HG03521 (cell line): ENCODE data around the gene PEX5L.

Source experiments
- ATAC-seq: cut with Tn5 transposase; IDR thresholded peaks from one replicate; pipeline ENCODE4 v1.9.1; 2021; ENCODE audit warnings: mild to moderate bottlenecking, moderate library complexity; ENCODE audit not compliant: unreplicated experiment

Gene PEX5L

GRCh38 chr3:179957264-179957845 is 79.4 kb downstream of the PEX5L start:
- ATAC-seq, result no peak

- peak; percentile 93 for ATAC-seq
Measured at GRCh38 chr3:179956416-179956830, 80.3 kb downstream of the PEX5L start.

GRCh38 chr3:179955809-179956208 is 80.9 kb downstream of the PEX5L start:
- ATAC-seq, result no peak

DNA sequence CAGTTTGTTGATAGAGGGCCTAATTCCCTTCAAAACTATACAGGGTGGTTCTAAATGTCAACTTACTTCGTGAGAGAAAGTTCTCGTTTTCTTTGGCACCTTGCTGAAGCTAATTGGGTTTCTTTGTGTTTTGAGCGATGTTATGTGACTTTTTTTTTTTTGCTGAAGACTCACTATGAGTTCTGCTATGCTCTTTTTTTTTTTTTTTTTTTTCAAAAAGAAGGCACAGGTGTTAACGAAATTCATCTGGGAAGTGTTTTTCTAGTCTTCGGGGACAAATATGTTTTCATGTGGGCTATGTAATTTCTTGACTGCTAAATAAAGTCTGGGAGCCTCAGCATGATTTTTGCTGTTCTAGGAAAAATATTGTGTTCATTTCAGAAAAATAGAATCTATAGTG is 81.5 kb downstream of the PEX5L start:
- no peak for ATAC-seq

GRCh38 chr3:179953993-179954870 is 82.5 kb downstream of the PEX5L start:
- ATAC-seq, result no peak

DNA sequence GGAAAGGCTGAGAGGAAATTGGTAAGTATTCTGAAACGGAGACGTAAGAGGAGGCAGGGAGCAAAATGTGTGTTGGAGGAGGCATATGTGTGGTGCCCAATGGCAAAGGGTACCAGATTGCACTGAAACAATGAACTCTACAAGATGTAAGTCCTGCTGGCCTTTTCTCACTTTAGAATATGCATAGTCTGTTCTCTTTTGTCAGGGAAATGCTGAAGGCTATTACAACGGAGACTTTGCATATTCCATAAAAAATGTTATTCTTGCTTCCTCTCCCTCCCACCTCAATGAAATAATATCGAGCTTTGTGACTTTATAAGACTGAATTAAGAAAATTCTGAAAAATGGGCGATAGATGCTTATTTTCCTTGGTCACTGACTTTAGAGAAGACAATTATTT is 85.9 kb downstream of the PEX5L start:
- no peak for ATAC-seq

- ATAC-seq, result peak; percentile 19
Measured at GRCh38 chr3:179949869-179950268, 86.9 kb downstream of the PEX5L start.

GRCh38 chr3:179949412-179949811 is 87.3 kb downstream of the PEX5L start:
- ATAC-seq, result peak; percentile 75

GRCh38 chr3:179948740-179949139 is 88.0 kb downstream of the PEX5L start:
- no peak for ATAC-seq

DNA sequence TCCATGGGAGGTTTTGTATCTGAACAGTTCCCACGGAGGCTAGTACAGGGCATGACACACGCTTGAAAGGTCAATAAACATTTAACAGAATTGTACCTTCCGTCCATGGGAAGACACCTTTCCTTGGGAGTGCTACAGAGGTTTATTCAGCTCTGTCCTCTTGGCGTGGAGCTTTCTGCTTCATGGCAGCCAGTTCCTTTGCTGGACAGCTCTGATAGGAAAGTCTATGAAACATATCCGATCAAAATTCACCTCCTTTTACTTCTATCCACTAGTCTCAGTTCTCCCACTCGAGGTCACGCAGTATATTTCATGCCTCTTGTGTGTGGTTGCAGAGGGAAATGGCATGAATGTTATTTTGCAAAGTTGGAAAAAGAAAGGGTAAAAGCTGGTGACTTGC is 91.2 kb downstream of the PEX5L start:
- ATAC-seq, result no peak

- ATAC-seq, result no peak
Measured at GRCh38 chr3:179943117-179943880, 93.4 kb downstream of the PEX5L start.

DNA sequence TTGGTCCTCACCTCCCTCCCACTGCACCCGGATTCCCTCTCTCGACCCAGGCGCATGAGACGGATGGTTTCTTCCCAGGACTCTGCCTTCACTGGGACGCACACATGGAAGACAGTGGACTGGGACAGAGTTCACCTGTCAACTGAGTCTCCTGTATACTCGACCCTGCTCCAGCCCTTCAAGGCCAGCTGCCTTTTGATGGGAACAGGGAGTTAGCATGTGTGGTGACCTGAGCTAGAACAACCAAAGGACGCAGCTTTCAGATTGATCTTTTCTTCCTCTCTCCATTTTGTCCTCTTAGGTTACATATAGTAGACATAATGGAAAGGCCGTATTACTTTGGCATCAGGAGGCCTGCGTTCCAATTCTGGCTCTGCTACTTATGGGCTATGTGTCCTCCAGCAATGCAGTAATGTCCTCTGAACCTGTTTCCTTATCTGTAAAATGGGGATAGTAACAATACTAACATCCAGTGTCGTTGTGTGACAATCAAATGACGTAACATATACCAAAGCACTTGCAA is 94.1 kb downstream of the PEX5L start:
- ATAC-seq, result peak; percentile 15

DNA sequence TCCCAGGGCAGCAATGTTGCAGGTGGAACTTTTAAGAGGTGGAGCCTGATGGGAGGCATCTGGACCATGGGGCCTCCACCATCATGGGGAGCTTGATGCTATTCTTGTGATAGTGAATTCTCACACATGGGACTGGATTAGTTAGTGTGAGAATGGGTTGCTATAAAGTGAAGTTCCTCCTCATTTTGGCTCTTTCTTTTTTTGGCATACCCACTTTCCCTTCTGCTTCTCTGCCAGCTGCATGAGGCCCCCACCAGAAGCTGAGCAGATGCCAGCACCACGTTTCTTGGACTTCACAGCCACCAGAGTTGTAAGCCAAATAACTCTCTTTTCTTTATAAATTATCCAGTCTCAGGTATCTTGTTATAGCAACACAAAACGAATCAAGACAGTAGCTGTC is 101.0 kb downstream of the PEX5L start:
- ATAC-seq, result no peak

DNA sequence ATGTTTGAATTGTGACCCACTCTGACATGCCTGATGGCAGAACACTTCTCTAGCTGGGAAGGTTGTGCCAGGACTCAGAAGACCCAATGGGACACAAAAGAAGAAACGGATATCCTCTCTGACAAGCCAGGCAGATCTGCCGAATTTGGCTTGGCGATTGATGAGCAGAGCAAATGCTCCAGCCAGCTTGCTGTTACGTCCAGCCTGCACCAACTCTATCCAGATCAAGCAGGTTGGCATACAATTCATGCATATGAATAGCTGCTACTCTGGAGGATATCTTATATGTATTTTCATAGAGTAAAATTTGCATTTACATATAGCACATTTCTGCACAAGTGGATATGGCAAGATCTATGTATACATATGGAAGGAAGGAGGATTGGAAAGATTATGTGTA is 102.8 kb downstream of the PEX5L start:
- no peak for ATAC-seq

GRCh38 chr3:179933080-179933479 is 103.7 kb downstream of the PEX5L start:
- ATAC-seq, result no peak

DNA sequence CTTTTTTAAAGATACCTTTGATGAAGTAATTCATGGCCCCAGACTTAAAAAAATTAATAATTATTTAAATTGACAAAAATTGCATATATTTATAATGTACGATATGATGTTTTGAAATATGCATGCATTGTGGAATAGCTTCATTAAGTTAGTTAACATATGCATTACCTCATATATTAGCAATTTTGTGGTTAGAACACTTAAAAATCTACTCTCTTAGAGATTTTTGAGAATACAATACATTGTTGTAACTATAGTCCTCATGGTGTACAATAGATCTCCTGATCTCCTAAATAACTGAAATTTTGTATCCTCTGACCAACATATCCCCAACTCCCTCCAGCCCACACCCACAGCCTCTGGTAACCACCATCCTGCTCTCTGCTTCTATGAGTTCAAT is 104.1 kb downstream of the PEX5L start:
- ATAC-seq, result no peak

GRCh38 chr3:179929091-179929529 is 107.6 kb downstream of the PEX5L start:
- ATAC-seq, result no peak

DNA sequence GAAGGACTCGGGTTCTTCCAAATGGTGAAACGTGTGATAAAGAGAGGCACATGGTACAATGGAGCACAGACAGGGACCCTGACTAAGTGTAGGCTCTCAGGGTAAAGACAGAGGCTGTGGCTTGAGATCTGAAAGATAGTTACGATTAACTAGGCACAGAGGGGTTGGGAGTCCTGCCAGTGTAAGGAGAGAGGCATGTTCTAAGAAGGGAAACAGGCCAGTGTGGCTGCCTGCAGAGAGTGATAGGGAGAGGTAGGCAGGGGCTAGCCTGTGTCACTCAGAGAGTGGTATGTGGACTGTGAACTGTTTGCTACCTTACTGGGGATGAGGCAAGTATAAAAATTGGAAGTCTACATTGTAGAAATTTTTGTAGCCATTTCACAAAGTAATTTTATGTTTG is 109.5 kb downstream of the PEX5L start:
- no peak for ATAC-seq

DNA sequence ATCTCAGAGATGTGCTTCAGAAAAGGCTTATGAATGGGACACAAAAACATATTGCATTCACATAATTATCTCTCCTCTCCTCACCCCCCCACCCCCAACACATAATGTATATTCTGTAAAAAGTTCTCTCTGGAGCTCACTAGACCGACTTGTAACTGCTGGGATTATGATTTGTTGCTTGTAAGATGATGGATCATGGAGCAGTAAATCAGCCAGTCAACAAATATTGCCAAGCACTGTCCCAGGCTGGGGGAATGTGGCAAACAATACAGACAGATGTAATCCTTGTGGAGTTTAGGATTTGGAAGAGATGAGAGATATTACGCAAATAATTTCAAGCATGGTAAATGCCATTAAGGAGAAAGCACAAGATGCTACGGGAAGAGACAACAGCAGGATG is 114.8 kb downstream of the PEX5L start:
- no peak for ATAC-seq

DNA sequence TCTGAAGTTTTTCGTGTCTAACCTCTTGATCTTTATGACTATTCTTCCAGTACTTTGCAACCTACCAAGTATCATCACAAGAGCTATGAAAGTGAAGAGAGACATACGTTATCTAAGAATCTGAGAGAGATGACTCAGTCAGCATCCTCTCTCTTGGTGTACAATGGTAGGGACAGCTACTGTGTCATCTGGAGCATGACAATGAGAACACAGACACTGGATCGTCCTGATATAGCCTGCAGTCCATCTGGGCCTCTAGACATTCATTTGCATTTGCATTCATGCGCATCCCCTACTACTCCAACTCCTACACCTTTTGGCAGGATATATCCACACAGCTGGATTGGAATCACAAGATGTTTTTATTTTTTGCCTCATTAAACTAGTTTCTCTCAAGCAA is 115.2 kb downstream of the PEX5L start:
- ATAC-seq, result peak; percentile 94

GRCh38 chr3:179907784-179908482 is 128.8 kb downstream of the PEX5L start:
- ATAC-seq, result no peak
